ENCODE data around the gene CPN2.

- TF ChIP-seq CTCF (IDR thresholded peaks at IDR 0.05) = no peak
- no peak for TF ChIP-seq POLR2A (IDR thresholded peaks at IDR 0.05)
These were observed 32.3 kb upstream of the CPN2 start for GRCh38 chr3:194383276-194383940.
